ENCODE measurements around the gene METTL25B.

The METTL25B gene

DNA sequence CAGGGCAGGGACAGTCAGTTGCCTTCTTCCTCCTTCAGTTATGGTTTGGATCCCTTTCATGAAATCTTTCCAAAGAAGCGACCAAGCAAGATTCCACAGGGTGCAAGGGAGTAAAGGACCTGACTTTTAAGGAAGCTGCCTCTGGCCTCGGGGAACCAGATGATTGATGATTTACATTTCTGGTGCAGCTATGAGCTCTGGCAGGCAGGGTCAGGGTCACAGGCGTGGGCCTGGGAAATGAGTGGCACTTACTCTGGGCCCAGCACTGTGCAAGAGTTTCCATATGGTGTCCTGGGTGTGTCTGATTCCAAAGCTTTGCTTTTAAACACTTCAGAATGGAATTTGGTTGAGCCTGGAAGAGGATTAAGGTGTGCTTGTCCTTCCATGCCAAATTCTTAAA lies 15.6 kb upstream of the METTL25B start:
- Histone ChIP-seq H3K4me3 (ENCODE audit: low read depth in 1 of 2, low read length in 1 of 2) (no peak overlapping the region), H3K9me3 (no peaks in the 10 kb centered on the region), H3K27ac (no peak overlapping the region), H3K36me3 (peaks cover 14% of the 10 kb centered on the region), H3K4me1 (ENCODE audit: control insufficient read depth in 1 of 2, insufficient read depth in 1 of 2, low read depth in 1 of 2, low read length in 1 of 2) (no peaks in the 10 kb centered on the region), H3K27me3 (peaks cover 24% of the 10 kb centered on the region)
- TF ChIP-seq, protein P1, sequence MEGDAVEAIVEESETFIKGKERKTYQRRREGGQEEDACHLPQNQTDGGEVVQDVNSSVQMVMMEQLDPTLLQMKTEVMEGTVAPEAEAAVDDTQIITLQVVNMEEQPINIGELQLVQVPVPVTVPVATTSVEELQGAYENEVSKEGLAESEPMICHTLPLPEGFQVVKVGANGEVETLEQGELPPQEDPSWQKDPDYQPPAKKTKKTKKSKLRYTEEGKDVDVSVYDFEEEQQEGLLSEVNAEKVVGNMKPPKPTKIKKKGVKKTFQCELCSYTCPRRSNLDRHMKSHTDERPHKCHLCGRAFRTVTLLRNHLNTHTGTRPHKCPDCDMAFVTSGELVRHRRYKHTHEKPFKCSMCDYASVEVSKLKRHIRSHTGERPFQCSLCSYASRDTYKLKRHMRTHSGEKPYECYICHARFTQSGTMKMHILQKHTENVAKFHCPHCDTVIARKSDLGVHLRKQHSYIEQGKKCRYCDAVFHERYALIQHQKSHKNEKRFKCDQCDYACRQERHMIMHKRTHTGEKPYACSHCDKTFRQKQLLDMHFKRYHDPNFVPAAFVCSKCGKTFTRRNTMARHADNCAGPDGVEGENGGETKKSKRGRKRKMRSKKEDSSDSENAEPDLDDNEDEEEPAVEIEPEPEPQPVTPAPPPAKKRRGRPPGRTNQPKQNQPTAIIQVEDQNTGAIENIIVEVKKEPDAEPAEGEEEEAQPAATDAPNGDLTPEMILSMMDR (IDR thresholded peaks at IDR 0.05): no peak

DNA sequence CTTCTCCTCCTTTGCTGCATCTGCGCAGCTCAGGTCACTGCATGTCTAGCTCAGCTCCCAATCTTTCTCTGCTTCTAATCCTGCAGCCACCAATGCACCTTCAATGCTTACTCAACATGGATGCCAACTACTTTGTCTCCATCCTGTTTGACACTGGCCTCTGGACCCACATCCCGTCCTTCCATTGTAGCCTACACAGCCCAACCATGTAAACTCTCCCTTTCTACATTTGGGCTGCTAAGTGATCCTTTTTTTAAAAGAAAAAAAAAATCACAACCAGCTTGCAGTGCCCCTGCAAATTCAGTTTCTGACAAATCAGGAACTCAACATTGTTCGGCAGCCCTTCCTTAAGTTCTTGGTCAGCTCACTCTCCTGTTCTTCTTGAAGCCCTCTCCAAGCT lies 13.4 kb upstream of the METTL25B start:
- Histone ChIP-seq H3K4me3 (ENCODE audit: low read depth in 1 of 2, low read length in 1 of 2) (no peak overlapping the region), H3K9me3 (no peaks in the 10 kb centered on the region), H3K4me1 (ENCODE audit: control insufficient read depth in 1 of 2, insufficient read depth in 1 of 2, low read depth in 1 of 2, low read length in 1 of 2) (no peaks in the 10 kb centered on the region), H3K27ac (no peak overlapping the region), H3K36me3 (peaks cover 22% of the 10 kb centered on the region), H3K27me3 (peaks cover 4% of the 10 kb centered on the region)
- TF ChIP-seq, protein P1 (IDR thresholded peaks at IDR 0.05): no peak

DNA sequence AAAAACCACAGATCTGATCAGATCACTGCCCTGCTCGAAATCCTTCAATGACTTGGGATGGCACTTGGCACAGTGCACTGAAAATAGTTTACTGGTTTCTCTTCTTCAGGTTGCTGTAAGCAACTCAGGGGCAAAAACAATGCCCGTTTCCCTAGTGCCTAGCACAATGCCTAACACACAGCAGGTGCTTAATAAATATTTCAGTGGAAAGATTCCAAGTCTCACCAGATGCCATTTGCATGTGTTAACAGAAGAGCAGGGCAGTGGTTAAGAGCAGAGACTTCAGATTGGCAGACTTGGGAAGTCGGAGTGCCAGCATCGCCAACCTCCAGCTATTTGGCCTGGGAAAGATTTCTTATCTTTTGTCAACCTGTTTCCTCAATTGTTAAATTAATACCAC lies 10.9 kb upstream of the METTL25B start:
- TF ChIP-seq, protein P1 (IDR thresholded peaks at IDR 0.05): no peak
- Histone ChIP-seq H3K4me1 (ENCODE audit: control insufficient read depth in 1 of 2, insufficient read depth in 1 of 2, low read depth in 1 of 2, low read length in 1 of 2) (no peaks in the 10 kb centered on the region), H3K36me3 (peaks cover 41% of the 10 kb centered on the region), H3K9me3 (no peaks in the 10 kb centered on the region), H3K27me3 (no peaks in the 10 kb centered on the region), H3K27ac (no peak overlapping the region), H3K4me3 (ENCODE audit: low read depth in 1 of 2, low read length in 1 of 2) (no peak overlapping the region)

DNA sequence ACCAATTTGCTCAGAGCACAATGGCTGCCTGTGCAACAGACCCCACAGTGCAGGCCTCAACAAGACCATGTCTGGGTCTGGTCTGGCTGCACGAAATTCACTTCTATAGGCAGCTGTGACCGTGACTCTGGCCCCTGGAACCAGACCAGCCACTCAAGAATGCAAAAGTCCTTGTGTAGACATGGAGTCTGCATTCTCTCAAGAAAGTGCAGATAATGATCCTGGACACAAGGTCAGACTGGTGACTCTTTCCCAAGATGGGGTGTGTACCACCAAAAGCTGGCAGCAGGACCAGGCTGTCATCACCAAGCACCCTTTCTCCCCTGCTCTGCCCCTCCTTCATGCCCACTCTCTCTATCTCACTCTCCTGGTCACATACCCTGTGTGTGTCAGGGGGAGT lies 7.1 kb upstream of the METTL25B start:
- Histone ChIP-seq H3K4me1 (ENCODE audit: control insufficient read depth in 1 of 2, insufficient read depth in 1 of 2, low read depth in 1 of 2, low read length in 1 of 2) (peaks cover 11 to 14% of the 10 kb centered on the region in 2 experiments), H3K27me3 (no peaks in the 10 kb centered on the region), H3K27ac (no peak overlapping the region), H3K36me3 (peaks cover 55% of the 10 kb centered on the region), H3K9me3 (no peaks in the 10 kb centered on the region), H3K4me3 (ENCODE audit: low read depth in 1 of 2, low read length in 1 of 2) (no peak overlapping the region)
- TF ChIP-seq, protein P1 (IDR thresholded peaks at IDR 0.05): no peak

DNA sequence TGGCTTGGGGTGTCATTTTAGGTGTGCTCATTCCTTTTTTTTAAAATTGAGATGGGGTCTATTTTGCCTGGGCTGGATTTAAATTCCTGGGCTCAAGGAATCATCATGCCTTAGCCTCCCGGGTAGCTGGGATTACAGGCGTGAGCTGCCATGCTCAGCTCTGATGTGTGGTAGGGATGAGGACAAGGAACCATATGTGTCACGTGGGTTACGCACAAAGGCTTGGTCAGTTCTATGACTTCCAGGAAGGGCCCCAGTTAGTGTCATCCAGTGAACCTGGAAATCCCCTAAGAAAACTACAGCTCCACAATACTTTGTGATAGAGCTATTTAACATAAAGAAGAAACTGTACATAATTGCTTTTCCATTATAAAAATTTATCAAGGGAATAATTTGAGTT lies 6.7 kb upstream of the METTL25B start:
- Histone ChIP-seq H3K9me3 (no peaks in the 10 kb centered on the region), H3K4me3 (ENCODE audit: low read depth in 1 of 2, low read length in 1 of 2) (no peak overlapping the region), H3K27me3 (no peaks in the 10 kb centered on the region), H3K4me1 (ENCODE audit: control insufficient read depth in 1 of 2, insufficient read depth in 1 of 2, low read depth in 1 of 2, low read length in 1 of 2) (peaks cover 15 to 18% of the 10 kb centered on the region in 2 experiments), H3K27ac (no peak overlapping the region), H3K36me3 (peaks cover 55% of the 10 kb centered on the region)
- TF ChIP-seq, protein P1 (IDR thresholded peaks at IDR 0.05): no peak
